Vagina (tissue), 2 donors: ENCODE data around the gene SAMHD1. TPM values are rescaled to one million over a fixed set of nuclear protein-coding genes. Genes with fewer than 3 reads are reported as not detected.

Source experiments
- DNase-seq, 2 donors: peaks; one replicate each; pipeline ENCODE4 v3.0.0-alpha.2; 2017; ENCODE audit errors: extremely low spot score in 2 of 2
- H3K27ac ChIP-seq: fragments of 200-600 bp; sonication (generic); one replicate; pipeline ENCODE4 v1.5.1; 2019
- H3K27me3 ChIP-seq: fragments of 200-600 bp; sonication (generic); one replicate; pipeline ENCODE4 v1.5.1; 2019
- H3K36me3 ChIP-seq, 2 donors: fragments of 200-600 bp; sonication (generic); one replicate each; pipeline ENCODE4 v1.5.1; 2017 to 2019
- H3K4me1 ChIP-seq: fragments of 200-600 bp; sonication (generic); one replicate; pipeline ENCODE4 v1.5.1; 2019
- H3K4me3 ChIP-seq, 2 donors: fragments of 200-600 bp; sonication (generic); 1 replicate in 1 of 2; 2 replicates in 1 of 2; pipeline ENCODE4 v1.5.1; 2016 to 2019
- H3K9me3 ChIP-seq: fragments of 200-600 bp; sonication (generic); one replicate; pipeline ENCODE4 v1.5.1; 2019
- CTCF ChIP-seq, 3 experiments: fragments of 450-650 bp in 2 of 3; fragments of 200-600 bp in 1 of 3; sonication (generic) in 1 of 3; IDR thresholded peaks; one replicate each; pipeline ENCODE4 v1.5.1; 2017 to 2019; ENCODE audit warnings: antibody characterized with exemption in 3 of 3, mild to moderate bottlenecking in 2 of 3, moderate library complexity in 2 of 3
- POLR2A ChIP-seq, 2 donors: fragments of 450-650 bp; IDR thresholded peaks; one replicate each; pipeline ENCODE4 v1.6.1; 2017; ENCODE audit warnings: antibody characterized with exemption in 2 of 2, mild to moderate bottlenecking in 2 of 2, moderate library complexity in 2 of 2
- POLR2AphosphoS5 ChIP-seq, 2 donors: sonication (generic); formaldehyde crosslinking; IDR thresholded peaks; one replicate each; pipeline ENCODE4 v1.9.0; 2017; ENCODE audit warnings: antibody characterized with exemption in 2 of 2, mild to moderate bottlenecking in 2 of 2, low read depth in 1 of 2; ENCODE audit not compliant: insufficient read depth in 1 of 2
- intact Hi-C: fragments of 100-400 bp; cut with DNase I; formaldehyde crosslinking; loops from one replicate; pipeline ENCODE4 v1.15.1; 2023
- total RNA-seq: library from RNA; depleted of rRNA; stranded (reverse); fragments of >200 nt; gene quantifications from one replicate; pipeline ENCODE4 v1.2.3, GENCODE V29; 2016

SAMHD1 gene
- total RNA-seq, 1 donor from 2014 or later = 142 TPM

GRCh38 chr20:36904690-36905089 lies 46.8 kb downstream of the SAMHD1 start:
- intact Hi-C loops = no loop called here
- DNase-seq = no peak
- H3K4me1 ChIP-seq = no peaks in the 10 kb centered on the region

GRCh38 chr20:36895036-36895435 lies 56.5 kb downstream of the SAMHD1 start:
- no peaks in the 10 kb centered on the region for H3K4me1 ChIP-seq
- no peak for TF ChIP-seq POLR2AphosphoS5 (IDR thresholded peaks at IDR 0.05; ENCODE audit: insufficient read depth in 1 of 2, low read depth in 1 of 2)
- TF ChIP-seq CTCF (IDR thresholded peaks at IDR 0.05) = no peak
- TF ChIP-seq POLR2A (IDR thresholded peaks at IDR 0.05) = no peak
- DNase-seq = no peak
- no peaks in the 10 kb centered on the region for H3K27me3 ChIP-seq
- intact Hi-C loops = no loop called here
- no peaks in the 10 kb centered on the region for H3K9me3 ChIP-seq
- H3K4me3 ChIP-seq = no peak overlapping the region
- peaks cover 0 to 40% of the 10 kb centered on the region in 2 donors for H3K36me3 ChIP-seq
- no peak overlapping the region for H3K27ac ChIP-seq

More at GRCh38 chr20:36904690-36905089, 46.8 kb downstream of the SAMHD1 start:
- Histone ChIP-seq H3K36me3 (peaks cover 0 to 61% of the 10 kb centered on the region in 2 donors), H3K9me3 (no peaks in the 10 kb centered on the region), H3K27ac (no peak overlapping the region), H3K27me3 (no peaks in the 10 kb centered on the region), H3K4me3 (no peak overlapping the region)
- no peak for TF ChIP-seq POLR2A (IDR thresholded peaks at IDR 0.05)

GRCh38 chr20:36893801-36894200 lies 57.7 kb downstream of the SAMHD1 start:
- intact Hi-C loops = no loop called here
- Histone ChIP-seq H3K27me3 (no peaks in the 10 kb centered on the region), H3K36me3 (peaks cover 0 to 45% of the 10 kb centered on the region in 2 donors), H3K27ac (no peak overlapping the region), H3K4me1 (no peaks in the 10 kb centered on the region), H3K4me3 (no peak overlapping the region), H3K9me3 (no peaks in the 10 kb centered on the region)
- DNase-seq = no peak
- TF ChIP-seq CTCF (IDR thresholded peaks at IDR 0.05) = no peak
- TF ChIP-seq POLR2AphosphoS5 (IDR thresholded peaks at IDR 0.05; ENCODE audit: insufficient read depth in 1 of 2, low read depth in 1 of 2) = no peak
- TF ChIP-seq POLR2A (IDR thresholded peaks at IDR 0.05) = no peak

- H3K9me3 ChIP-seq = no peaks in the 10 kb centered on the region
- no peak overlapping the region for H3K27ac ChIP-seq
- DNase-seq = no peak
- peaks cover 0 to 30% of the 10 kb centered on the region in 2 donors for H3K36me3 ChIP-seq
- intact Hi-C loops = no loop called here
- H3K4me3 ChIP-seq = no peak overlapping the region
- H3K4me1 ChIP-seq = peaks cover 11% of the 10 kb centered on the region
- no peaks in the 10 kb centered on the region for H3K27me3 ChIP-seq
- TF ChIP-seq POLR2A (IDR thresholded peaks at IDR 0.05) (no peak), CTCF (IDR thresholded peaks at IDR 0.05) (no peak), POLR2AphosphoS5 (IDR thresholded peaks at IDR 0.05; ENCODE audit: insufficient read depth in 1 of 2, low read depth in 1 of 2) (no peak)
These were observed 60.3 kb downstream of the SAMHD1 start for GRCh38 chr20:36891211-36891610.

- no peaks in the 10 kb centered on the region for H3K27me3 ChIP-seq
- no peak overlapping the region for H3K27ac ChIP-seq
- TF ChIP-seq POLR2AphosphoS5 (IDR thresholded peaks at IDR 0.05; ENCODE audit: insufficient read depth in 1 of 2, low read depth in 1 of 2) (no peak), POLR2A (IDR thresholded peaks at IDR 0.05) (no peak), CTCF (IDR thresholded peaks at IDR 0.05) (no peak)
- no peak overlapping the region for H3K4me3 ChIP-seq
- DNase-seq = no peak
- peaks cover 11% of the 10 kb centered on the region for H3K4me1 ChIP-seq
- intact Hi-C loops = no loop called here
- H3K36me3 ChIP-seq = peaks cover 0 to 30% of the 10 kb centered on the region in 2 donors
- no peaks in the 10 kb centered on the region for H3K9me3 ChIP-seq
These were observed 60.9 kb downstream of the SAMHD1 start for GRCh38 chr20:36890586-36890985.
